CD8-positive, alpha-beta memory T cell (primary cell): Measurements from ENCODE around the gene CCN5. TPM values are rescaled to one million over a fixed set of nuclear protein-coding genes. Genes with fewer than 3 reads are reported as not detected.
A peak's percentile ranks its signal among the peaks of the same experiment; 100 is the strongest.

Source experiments
- CTCF ChIA-PET: fragments of 350-600 bp; sonication (Branson Sonifier 250); formaldehyde crosslinking; loops from one replicate; lab custom pipeline; 2021; ENCODE audit warnings: antibody characterized with exemption; lab: Charles Lee
- POLR2A ChIA-PET: fragments of 350-600 bp; sonication (Branson Sonifier 250); formaldehyde crosslinking; loops from one replicate; lab custom pipeline; 2021; ENCODE audit warnings: antibody characterized with exemption; lab: Charles Lee
- DNase-seq, 5 donors: peaks; one replicate each; pipeline versions ENCODE4 v3.0.0 to v3.0.0-alpha.2; 2020 to 2022; ENCODE audit warnings: mixed read lengths in 1 of 5
- H3K27ac ChIP-seq: one replicate; pipeline ENCODE4 v1.7.0; 2013; ENCODE audit warnings: low read depth, mild to moderate bottlenecking, low read length, moderate library complexity
- H3K27me3 ChIP-seq: 2 replicates; pipeline ENCODE4 v1.7.0; 2013; ENCODE audit warnings: low read length, mild to moderate bottlenecking; ENCODE audit not compliant: insufficient read depth, poor library complexity, severe bottlenecking
- H3K36me3 ChIP-seq: 2 replicates; pipeline ENCODE4 v1.7.0; 2013; ENCODE audit warnings: mild to moderate bottlenecking, low read length, moderate library complexity; ENCODE audit not compliant: insufficient read depth
- H3K4me1 ChIP-seq: 2 replicates; pipeline ENCODE4 v1.7.0; 2013; ENCODE audit warnings: mild to moderate bottlenecking, low read length, moderate library complexity; ENCODE audit not compliant: insufficient read depth
- H3K4me3 ChIP-seq: 2 replicates; pipeline ENCODE4 v1.7.0; 2013; ENCODE audit warnings: mild to moderate bottlenecking, low read length
- H3K9me3 ChIP-seq: 2 replicates; pipeline ENCODE4 v1.7.0; 2013; ENCODE audit warnings: mild to moderate bottlenecking, low read length
- H3K27ac Mint-ChIP-seq, 8 donors: one replicate each; pipeline ENCODE4 v1.8.0; 2020 to 2021; ENCODE audit warnings: mixed read lengths in 8 of 8, mild to moderate bottlenecking in 6 of 8, inconsistent platforms in 3 of 8, moderate library complexity in 3 of 8
- H3K27me3 Mint-ChIP-seq, 2 donors: one replicate each; pipeline ENCODE4 v1.8.0; 2020 to 2021; ENCODE audit warnings: mixed read lengths in 2 of 2, mild to moderate bottlenecking in 1 of 2, moderate library complexity in 1 of 2
- H3K36me3 Mint-ChIP-seq, 3 donors: one replicate each; pipeline ENCODE4 v1.8.0; 2020 to 2021; ENCODE audit warnings: mixed read lengths in 3 of 3, inconsistent platforms in 1 of 3, mild to moderate bottlenecking in 1 of 3
- H3K4me1 Mint-ChIP-seq, 3 donors: one replicate each; pipeline ENCODE4 v1.8.0; 2020 to 2021; ENCODE audit warnings: mixed read lengths in 3 of 3, inconsistent platforms in 1 of 3, mild to moderate bottlenecking in 1 of 3
- H3K4me3 Mint-ChIP-seq, 7 donors: one replicate each; pipeline ENCODE4 v1.8.0; 2020 to 2021; ENCODE audit warnings: mixed read lengths in 7 of 7, mild to moderate bottlenecking in 6 of 7, moderate library complexity in 4 of 7, inconsistent platforms in 2 of 7
- H3K9me3 Mint-ChIP-seq, 5 donors: one replicate each; pipeline ENCODE4 v1.8.0; 2020 to 2022; ENCODE audit warnings: mixed read lengths in 5 of 5, mild to moderate bottlenecking in 3 of 5, moderate library complexity in 2 of 5, inconsistent platforms in 1 of 5
- polyA plus RNA-seq: library from polyadenylated mRNA; unstranded; fragments of 300-500 nt; fragmentation: Illumina TruSeq; gene quantifications from one replicate; pipeline ENCODE4 v1.2.3, GENCODE V29; 2021
- total RNA-seq, 2 experiments: library from RNA; stranded (reverse); gene quantifications; one replicate each; pipeline ENCODE4 v1.2.3, GENCODE V29; 2021

CCN5 gene
- total and polyA plus RNA-seq, 3 experiments from 2014 or later: not detected

DNA sequence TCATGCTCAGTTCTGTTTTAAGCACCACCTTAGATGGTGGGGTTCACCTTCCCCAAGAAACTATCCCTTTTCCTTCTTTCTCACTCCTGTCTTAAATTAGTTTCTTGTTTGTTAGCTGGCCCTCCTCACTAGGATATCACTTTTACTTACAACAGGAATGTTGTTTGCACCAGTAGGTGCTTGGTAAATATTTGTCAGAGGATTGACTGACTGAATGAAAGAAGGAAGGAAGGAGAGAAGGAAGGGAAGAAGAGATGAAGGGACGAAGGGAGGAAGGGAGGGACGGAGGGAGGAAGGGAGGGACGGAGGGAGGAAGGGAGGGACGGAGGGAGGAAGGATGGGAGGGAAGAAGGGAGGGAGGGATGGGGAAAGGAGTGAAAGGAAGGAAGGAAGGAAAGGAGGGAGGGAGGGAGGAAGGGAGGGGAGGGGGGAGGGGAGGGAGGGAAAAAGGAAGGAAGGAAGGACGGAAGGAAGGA is 30.0 kb downstream of the CCN5 start:
- Histone ChIP-seq H3K9me3 (no peaks in the 10 kb centered on the region), H3K27ac (no peak overlapping the region), H3K4me1 (peaks cover 4% of the 10 kb centered on the region), H3K4me3 (no peak overlapping the region), H3K36me3 (no peaks in the 10 kb centered on the region), H3K27me3 (peaks cover 12% of the 10 kb centered on the region)
- Mint-ChIP-seq H3K4me1 (peaks cover 10 to 16% (median 16%) of the 10 kb centered on the region in 3 donors), H3K36me3 (no peaks in the 10 kb centered on the region), H3K9me3 (no peaks in the 10 kb centered on the region), H3K27ac (peak overlapping the region in 1 of 8 donors; percentile 61), H3K4me3 (peak overlapping the region; percentile 62 to 78 (median 69)), H3K27me3 (peaks cover 41 to 65% of the 10 kb centered on the region in 2 donors)
- ChIA-PET POLR2A (no interaction called here), CTCF (no interaction called here)
- no peak for DNase-seq

DNA sequence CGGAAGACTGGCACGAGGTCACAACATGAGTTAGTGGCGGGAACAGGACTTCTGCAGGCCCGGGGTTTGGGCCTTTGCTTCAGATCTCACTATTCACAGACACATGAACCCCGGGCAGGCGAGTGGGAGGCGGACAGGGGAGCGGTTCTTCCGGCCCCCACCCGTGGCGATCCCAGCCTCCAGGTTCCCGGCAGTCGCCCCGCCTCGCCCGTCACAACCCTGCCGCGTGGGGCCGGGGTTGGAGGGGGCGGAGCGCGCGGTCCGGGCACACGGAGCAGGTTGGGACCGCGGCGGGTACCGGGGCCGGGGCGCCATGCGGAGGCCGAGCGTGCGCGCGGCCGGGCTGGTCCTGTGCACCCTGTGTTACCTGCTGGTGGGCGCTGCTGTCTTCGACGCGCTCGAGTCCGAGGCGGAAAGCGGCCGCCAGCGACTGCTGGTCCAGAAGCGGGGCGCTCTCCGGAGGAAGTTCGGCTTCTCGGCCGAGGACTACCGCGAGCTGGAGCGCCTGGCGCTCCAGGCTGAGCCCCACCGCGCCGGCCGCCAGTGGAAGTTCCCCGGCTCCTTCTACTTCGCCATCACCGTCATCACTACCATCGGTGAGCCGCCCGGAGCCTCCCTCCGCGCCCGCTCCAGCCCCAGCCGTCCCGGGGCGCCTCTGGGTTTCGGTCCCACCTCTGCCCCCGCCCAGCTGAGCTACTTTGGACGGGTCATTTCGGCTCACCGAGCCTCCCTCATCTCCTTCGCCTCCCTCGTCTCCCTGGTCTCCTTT is 30.6 kb downstream of the CCN5 start, which contains the start of gene KCNK15:
Gene KCNK15 (plus strand): TSS at position 268 of the 769 bp plus-strand sequence. CDS start 46 bp downstream, at position 314.
- Mint-ChIP-seq H3K9me3 (no peaks in the 10 kb centered on the region), H3K36me3 (no peaks in the 10 kb centered on the region), H3K27ac (peak within 1 kb of the TSS in 3 of 8 donors; percentile 36 to 71 (median 61)), H3K4me1 (peaks cover 10 to 16% (median 16%) of the 10 kb centered on the region in 3 donors), H3K4me3 (peak within 1 kb of the TSS; percentile 65 to 81 (median 75)), H3K27me3 (peaks cover 43 to 65% of the 10 kb centered on the region in 2 donors)
- ChIA-PET POLR2A (no interaction called here), CTCF (interaction anchor here (1.5 kb wide), 1 partner anchor 9 kb away, joined by 3 read pairs; no protein-coding TSS in a partner anchor)
- no peaks in the 10 kb centered on the region for H3K9me3 ChIP-seq
- peak in 3 of 5 donors; percentile 5 to 18 (median 10) for DNase-seq
- peaks cover 12% of the 10 kb centered on the region for H3K27me3 ChIP-seq
- H3K4me3 ChIP-seq: peak within 1 kb of the TSS; percentile 50
- no peak within 1 kb of the TSS for H3K27ac ChIP-seq
- peaks cover 4% of the 10 kb centered on the region for H3K4me1 ChIP-seq
- H3K36me3 ChIP-seq: no peaks in the 10 kb centered on the region

DNA sequence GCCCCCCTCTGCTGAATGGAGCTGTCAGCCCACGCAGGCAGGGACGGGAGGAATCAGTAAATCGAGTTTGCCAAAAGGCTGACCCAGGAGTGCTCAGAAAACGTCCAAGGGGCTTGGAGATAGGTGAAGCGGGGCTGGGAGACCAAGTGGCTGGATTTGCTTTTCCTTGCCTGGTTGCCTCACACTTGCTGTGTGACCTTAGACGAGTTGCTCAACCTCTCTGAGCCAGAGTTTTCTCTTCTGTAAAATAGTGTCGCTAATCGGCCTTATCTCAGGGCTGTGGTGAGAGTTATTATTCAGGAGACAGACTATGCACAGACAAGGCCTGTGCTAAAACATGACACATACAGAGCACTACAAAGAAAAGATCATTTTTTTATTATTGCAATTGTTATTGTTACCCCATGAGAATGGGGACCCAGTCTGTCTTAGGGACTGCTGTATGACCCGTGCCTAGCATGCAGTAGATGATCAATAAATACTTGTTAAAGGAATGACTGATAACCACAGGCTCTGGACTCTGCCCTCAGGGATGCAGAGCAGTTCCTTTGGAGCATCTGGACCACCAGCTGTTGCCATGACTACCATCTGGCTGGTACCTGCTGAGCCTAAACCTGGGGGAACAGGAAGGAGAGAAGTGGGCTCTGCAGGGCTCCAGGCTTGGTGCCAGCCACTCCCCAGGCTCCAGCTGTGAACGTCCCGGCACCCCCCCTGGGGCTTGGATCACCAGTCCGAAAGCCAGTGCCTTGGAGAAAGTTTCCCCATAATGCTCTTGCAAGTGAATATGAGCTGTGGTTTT is 31.4 kb downstream of the CCN5 start:
- Mint-ChIP-seq H3K9me3 (no peaks in the 10 kb centered on the region), H3K36me3 (no peaks in the 10 kb centered on the region), H3K27ac (peak overlapping the region in 2 of 8 donors; percentile 36 to 71), H3K4me1 (peaks cover 10 to 16% (median 16%) of the 10 kb centered on the region in 3 donors), H3K27me3 (peaks cover 47 to 71% of the 10 kb centered on the region in 2 donors), H3K4me3 (peak overlapping the region; percentile 65 to 81 (median 69))
- no peak overlapping the region for H3K27ac ChIP-seq
- DNase-seq: no peak
- H3K9me3 ChIP-seq: no peaks in the 10 kb centered on the region
- no peaks in the 10 kb centered on the region for H3K36me3 ChIP-seq
- H3K4me3 ChIP-seq: peak overlapping the region; percentile 50
- ChIA-PET CTCF (interaction anchor here (1.2 to 2.3 kb wide), 4 partner anchors 9 to 349 kb away, joined by 3 to 8 read pairs (median 3); no protein-coding TSS in a partner anchor), POLR2A (no interaction called here)
- H3K27me3 ChIP-seq: peaks cover 12% of the 10 kb centered on the region
- peaks cover 4% of the 10 kb centered on the region for H3K4me1 ChIP-seq

DNA sequence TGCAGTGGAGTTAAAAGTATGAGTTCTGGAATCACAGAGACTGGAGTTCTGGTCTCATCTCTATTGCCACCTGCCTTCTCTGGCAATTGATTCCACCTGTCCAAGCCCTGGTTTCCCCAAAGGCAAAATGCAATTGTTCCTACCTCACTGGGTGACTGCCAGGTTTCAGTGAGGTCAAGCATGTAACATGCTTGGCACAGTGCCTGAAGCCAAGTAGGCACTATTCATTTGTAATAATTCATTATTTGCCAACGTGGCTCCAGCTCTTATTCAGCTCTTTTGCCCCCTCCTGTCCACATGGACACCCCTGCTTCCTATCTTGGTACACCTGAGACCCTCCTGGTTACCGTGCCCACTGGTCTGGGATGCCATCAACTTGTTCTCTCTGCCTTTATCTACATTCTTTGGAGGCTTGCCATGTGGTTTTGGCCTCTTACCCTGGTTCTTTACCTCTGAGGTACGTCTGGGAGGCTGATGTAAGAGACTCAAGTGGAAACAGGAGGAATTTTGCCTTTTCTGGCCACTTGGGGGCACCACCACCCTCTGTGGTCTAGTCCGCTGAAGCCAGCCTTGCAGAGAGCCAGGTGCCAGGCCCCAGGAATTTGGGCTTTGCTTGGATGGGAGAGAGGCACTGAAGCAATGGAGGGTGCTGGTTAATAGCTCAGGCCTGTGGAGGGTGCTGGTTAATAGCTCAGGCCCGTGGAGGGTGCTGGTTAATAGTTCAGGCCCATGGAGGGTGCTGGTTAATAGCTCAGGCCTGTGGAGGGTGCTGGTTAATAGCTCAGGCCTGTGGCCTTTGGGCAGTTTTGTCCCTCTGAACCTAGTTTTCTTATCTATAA is 32.2 kb downstream of the CCN5 start:
- H3K27me3 ChIP-seq: peaks cover 12% of the 10 kb centered on the region
- peaks cover 10 to 16% (median 16%) of the 10 kb centered on the region in 3 donors for H3K4me1 Mint-ChIP-seq
- H3K9me3 Mint-ChIP-seq: no peaks in the 10 kb centered on the region
- no peaks in the 10 kb centered on the region for H3K9me3 ChIP-seq
- peaks cover 47 to 64% of the 10 kb centered on the region in 2 donors for H3K27me3 Mint-ChIP-seq
- H3K4me3 Mint-ChIP-seq: peak overlapping the region; percentile 0 to 81 (median 35)
- peaks cover 4% of the 10 kb centered on the region for H3K4me1 ChIP-seq
- H3K27ac Mint-ChIP-seq: peak overlapping the region in 1 of 8 donors; percentile 32
- no peak overlapping the region for H3K27ac ChIP-seq
- peak in 3 of 5 donors; percentile 5 to 61 (median 43) for DNase-seq
- POLR2A ChIA-PET: no interaction called here
- H3K36me3 Mint-ChIP-seq: no peaks in the 10 kb centered on the region
- CTCF ChIA-PET: interaction anchor here (1.1 to 2.3 kb wide), 8 partner anchors 9 to 348 kb away, joined by 3 to 9 read pairs (median 3); no protein-coding TSS in a partner anchor
- no peaks in the 10 kb centered on the region for H3K36me3 ChIP-seq
- no peak overlapping the region for H3K4me3 ChIP-seq

DNA sequence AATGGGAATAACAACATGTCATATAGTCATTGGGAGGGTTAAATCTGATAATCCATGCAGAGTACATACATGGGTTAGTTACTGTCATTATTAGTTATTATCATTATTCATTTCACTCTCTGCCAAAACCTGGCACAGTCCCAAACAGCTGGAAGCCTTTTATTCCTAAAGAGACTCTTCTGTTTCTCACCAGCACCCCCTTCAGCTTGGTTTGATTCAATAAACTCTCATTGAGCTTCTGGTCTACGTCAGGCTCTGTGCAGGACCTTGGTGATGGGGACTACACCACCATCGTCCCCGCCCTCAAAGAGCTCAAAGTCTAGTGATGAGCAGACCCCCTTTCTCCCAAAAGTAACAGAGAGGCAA is 32.8 kb downstream of the CCN5 start:
- Histone ChIP-seq H3K36me3 (no peaks in the 10 kb centered on the region), H3K4me1 (peaks cover 4% of the 10 kb centered on the region), H3K27me3 (peaks cover 12% of the 10 kb centered on the region), H3K4me3 (no peak overlapping the region), H3K27ac (no peak overlapping the region), H3K9me3 (no peaks in the 10 kb centered on the region)
- no peaks in the 10 kb centered on the region for H3K36me3 Mint-ChIP-seq
- no peak for DNase-seq
- POLR2A ChIA-PET: no interaction called here
- no peak overlapping the region for H3K4me3 Mint-ChIP-seq
- no peak overlapping the region for H3K27ac Mint-ChIP-seq
- H3K4me1 Mint-ChIP-seq: peaks cover 10 to 16% (median 16%) of the 10 kb centered on the region in 3 donors
- CTCF ChIA-PET: interaction anchor here (1.1 to 2.3 kb wide), 7 partner anchors 10 to 347 kb away, joined by 3 to 9 read pairs (median 3); no protein-coding TSS in a partner anchor
- peaks cover 46 to 64% of the 10 kb centered on the region in 2 donors for H3K27me3 Mint-ChIP-seq
- H3K9me3 Mint-ChIP-seq: no peaks in the 10 kb centered on the region

DNA sequence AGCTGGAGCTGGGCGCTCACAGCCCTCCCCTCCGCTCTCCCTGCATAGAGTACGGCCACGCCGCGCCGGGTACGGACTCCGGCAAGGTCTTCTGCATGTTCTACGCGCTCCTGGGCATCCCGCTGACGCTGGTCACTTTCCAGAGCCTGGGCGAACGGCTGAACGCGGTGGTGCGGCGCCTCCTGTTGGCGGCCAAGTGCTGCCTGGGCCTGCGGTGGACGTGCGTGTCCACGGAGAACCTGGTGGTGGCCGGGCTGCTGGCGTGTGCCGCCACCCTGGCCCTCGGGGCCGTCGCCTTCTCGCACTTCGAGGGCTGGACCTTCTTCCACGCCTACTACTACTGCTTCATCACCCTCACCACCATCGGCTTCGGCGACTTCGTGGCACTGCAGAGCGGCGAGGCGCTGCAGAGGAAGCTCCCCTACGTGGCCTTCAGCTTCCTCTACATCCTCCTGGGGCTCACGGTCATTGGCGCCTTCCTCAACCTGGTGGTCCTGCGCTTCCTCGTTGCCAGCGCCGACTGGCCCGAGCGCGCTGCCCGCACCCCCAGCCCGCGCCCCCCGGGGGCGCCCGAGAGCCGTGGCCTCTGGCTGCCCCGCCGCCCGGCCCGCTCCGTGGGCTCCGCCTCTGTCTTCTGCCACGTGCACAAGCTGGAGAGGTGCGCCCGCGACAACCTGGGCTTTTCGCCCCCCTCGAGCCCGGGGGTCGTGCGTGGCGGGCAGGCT is 35.1 kb downstream of the CCN5 start:
- ChIA-PET POLR2A (no interaction called here), CTCF (interaction anchor here (0.5 to 1.0 kb wide), 2 partner anchors 121 to 345 kb away, joined by 3 to 4 read pairs; no protein-coding TSS in a partner anchor)
- Mint-ChIP-seq H3K36me3 (no peaks in the 10 kb centered on the region), H3K4me1 (peaks cover 8 to 13% (median 12%) of the 10 kb centered on the region in 3 donors), H3K9me3 (no peaks in the 10 kb centered on the region), H3K27ac (no peak overlapping the region), H3K27me3 (peaks cover 36 to 46% of the 10 kb centered on the region in 2 donors), H3K4me3 (no peak overlapping the region)
- no peak for DNase-seq
- peaks cover 12% of the 10 kb centered on the region for H3K27me3 ChIP-seq
- no peaks in the 10 kb centered on the region for H3K36me3 ChIP-seq
- no peak overlapping the region for H3K4me3 ChIP-seq
- no peak overlapping the region for H3K27ac ChIP-seq
- H3K4me1 ChIP-seq: peaks cover 4% of the 10 kb centered on the region
- no peaks in the 10 kb centered on the region for H3K9me3 ChIP-seq
